Lower leg skin (tissue), 3 donors: Measurements from ENCODE around the gene GRIN2A.

Source experiments
- CTCF ChIP-seq, 3 donors: fragments of 450-650 bp; IDR thresholded peaks; one replicate each; pipeline ENCODE4 v1.5.1; 2016; ENCODE audit warnings: antibody characterized with exemption in 3 of 3, mild to moderate bottlenecking in 3 of 3, moderate library complexity in 2 of 3
- POLR2A ChIP-seq, 2 donors: fragments of 450-650 bp; IDR thresholded peaks; one replicate each; pipeline ENCODE4 v1.6.1; 2016 to 2017; ENCODE audit warnings: antibody characterized with exemption in 2 of 2, mild to moderate bottlenecking in 1 of 2, moderate library complexity in 1 of 2

GRCh38 chr16:10088380-10088793 lies 93.8 kb downstream of the GRIN2A start:
- TF ChIP-seq POLR2A (IDR thresholded peaks at IDR 0.05): no peak
- no peak for TF ChIP-seq CTCF (IDR thresholded peaks at IDR 0.05)
